ENCODE results near the gene SLPI.

Gene SLPI

GRCh38 chr20:45212836-45213235, 41.5 kb downstream of the SLPI start:
- no peak for DNase-seq (ENCODE audit: low spot score)

- no peak for DNase-seq (ENCODE audit: low spot score)
Observed at GRCh38 chr20:45211569-45212474, 42.5 kb downstream of the SLPI start.

- DNase-seq (ENCODE audit: low spot score) = no peak
Observed at GRCh38 chr20:45209924-45210323, 44.4 kb downstream of the SLPI start.

GRCh38 chr20:45206725-45207124, 47.6 kb downstream of the SLPI start, which contains the start of gene SEMG1:
Gene SEMG1, plus strand, starts transcription at chr20:45207033. Its CDS starts 21 bp downstream, at chr20:45207054.
- DNase-seq (ENCODE audit: low spot score) = no peak
